ENCODE measurements around the gene GLG1. TPM values are rescaled to one million over a fixed set of nuclear protein-coding genes. Genes with fewer than 3 reads are reported as not detected.
A peak's percentile ranks its signal among the peaks of the same experiment; 100 is the strongest.

Gene GLG1
- total and polyA plus RNA-seq, 12 donors, result 31.6 to 146 (median 112) TPM

DNA sequence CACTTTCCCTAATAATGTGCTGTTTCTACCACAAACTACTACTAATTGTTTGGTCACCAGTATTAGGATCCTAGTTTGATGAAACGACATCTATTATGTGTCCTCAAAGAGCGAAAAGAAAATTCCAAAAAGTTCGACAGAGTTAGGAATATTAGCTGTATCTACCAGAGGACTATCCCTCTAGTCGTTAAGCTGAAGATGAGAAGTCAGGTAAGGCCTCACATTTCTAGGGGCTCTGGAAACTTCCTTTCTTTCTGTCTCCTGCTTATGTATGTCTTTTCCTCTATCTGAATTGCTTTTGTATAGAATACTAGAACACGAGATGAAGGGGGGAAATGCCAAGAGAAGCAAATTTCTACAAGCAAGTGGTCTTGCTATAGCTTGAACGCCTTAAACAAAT lies 1.6 kb downstream of the GLG1 start:
- intact Hi-C loops (cut with DNase I), result no loop called here
- H3K9me3 ChIP-seq (replicated peaks in 1 of 3), result no peaks in the 10 kb centered on the region
- H3K27me3 ChIP-seq, result no peaks in the 10 kb centered on the region
- WGBS, 4 donors, result 43 to 57% (median 45%) methylated on average over 6 of the region's 6 CpGs
- H3K36me3 ChIP-seq (replicated peaks in 1 of 2), result no peaks in the 10 kb centered on the region
- DNase-seq, result no peak
- H3K4me3 ChIP-seq, result peak overlapping the region in 1 of 4 donors; percentile 83
- peak overlapping the region in 3 of 5 donors; percentile 94 to 98 (median 98) for H3K27ac ChIP-seq
- peaks cover 29 to 54% of the 10 kb centered on the region in 2 donors for H3K4me1 ChIP-seq (replicated peaks in 1 of 2)
- TF ChIP-seq CTCF (IDR thresholded peaks at IDR 0.05), result no peak
- no peak for TF ChIP-seq POLR2A (IDR thresholded peaks at IDR 0.05)

DNA sequence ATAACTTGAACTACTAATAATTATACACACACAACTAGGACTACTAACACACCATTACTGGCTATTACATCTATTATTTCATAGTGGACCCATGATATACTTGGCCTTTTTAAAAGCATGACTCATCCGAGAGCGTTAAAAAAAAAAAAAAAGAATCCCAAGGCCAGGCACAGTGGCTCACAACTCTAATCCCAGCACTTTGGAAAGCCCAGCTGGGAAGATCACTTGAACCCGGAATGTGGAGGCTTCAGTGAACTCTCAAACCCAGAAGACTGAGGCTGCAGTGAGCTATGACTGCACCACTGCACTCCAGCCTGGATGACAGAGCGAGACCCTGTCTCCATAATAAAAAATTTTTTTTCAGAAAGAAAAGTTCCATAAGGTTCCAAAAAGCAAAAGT lies 3.1 kb downstream of the GLG1 start:
- Histone ChIP-seq H3K9me3 (replicated peaks in 1 of 3) (no peaks in the 10 kb centered on the region), H3K36me3 (replicated peaks in 1 of 2) (no peaks in the 10 kb centered on the region), H3K4me3 (no peak overlapping the region), H3K27ac (peak overlapping the region in 1 of 5 donors; percentile 9), H3K27me3 (no peaks in the 10 kb centered on the region), H3K4me1 (replicated peaks in 1 of 2) (peaks cover 29 to 54% of the 10 kb centered on the region in 2 donors)
- peak in 2 of 7 donors; percentile 16 to 27 for DNase-seq
- intact Hi-C loops (cut with DNase I), result no loop called here
- TF ChIP-seq CTCF (IDR thresholded peaks at IDR 0.05) (no peak), POLR2A (IDR thresholded peaks at IDR 0.05) (no peak)
- 39 to 51% (median 47%) methylated on average over 4 of the region's 4 CpGs for WGBS, 4 donors

DNA sequence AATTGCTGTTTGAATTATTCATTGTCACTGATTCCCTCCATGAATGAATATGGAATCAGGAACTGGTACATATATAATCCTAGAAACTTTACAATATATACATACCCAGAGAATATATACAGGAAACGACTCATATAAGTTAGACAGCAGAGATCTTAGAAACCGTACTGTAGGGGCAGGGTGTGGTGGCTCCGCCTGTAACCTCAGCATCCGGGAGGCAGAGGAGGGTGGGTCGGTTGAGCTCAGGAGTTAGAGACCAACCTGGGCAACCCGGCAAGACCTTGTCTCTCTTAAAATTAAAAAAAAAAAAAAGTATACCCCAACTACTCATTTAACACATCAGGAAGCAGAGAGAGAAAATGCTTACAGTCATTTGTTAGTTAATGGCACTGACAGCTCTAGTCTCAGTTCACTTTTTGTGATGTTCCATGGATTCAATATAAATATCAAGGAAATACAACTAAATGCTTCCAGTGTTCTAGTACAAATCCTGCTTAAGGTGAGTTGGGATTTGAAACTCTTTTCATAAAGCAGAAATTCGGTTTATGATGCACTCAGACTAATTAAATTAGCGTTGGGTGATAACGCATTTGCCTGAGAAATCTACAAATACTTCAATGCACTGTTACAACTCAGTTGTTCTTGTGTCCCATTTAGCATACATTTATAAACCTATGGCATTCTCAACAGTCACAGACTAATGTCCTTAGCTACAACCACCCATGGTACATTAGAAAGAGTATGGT lies 5.6 kb downstream of the GLG1 start:
- no peak overlapping the region for H3K4me3 ChIP-seq
- WGBS, 4 donors, result 64 to 75% (median 67%) methylated on average over 9 of the region's 9 CpGs
- no peaks in the 10 kb centered on the region for H3K9me3 ChIP-seq (replicated peaks in 1 of 3)
- no peak for TF ChIP-seq POLR2A (IDR thresholded peaks at IDR 0.05)
- TF ChIP-seq CTCF (IDR thresholded peaks at IDR 0.05), result no peak
- DNase-seq, result no peak
- H3K4me1 ChIP-seq (replicated peaks in 1 of 2), result peaks cover 29 to 54% of the 10 kb centered on the region in 2 donors
- no peaks in the 10 kb centered on the region for H3K27me3 ChIP-seq
- intact Hi-C loops (cut with DNase I), result no loop called here
- H3K36me3 ChIP-seq (replicated peaks in 1 of 2), result no peaks in the 10 kb centered on the region
- peak overlapping the region in 1 of 5 donors; percentile 5 for H3K27ac ChIP-seq

DNA sequence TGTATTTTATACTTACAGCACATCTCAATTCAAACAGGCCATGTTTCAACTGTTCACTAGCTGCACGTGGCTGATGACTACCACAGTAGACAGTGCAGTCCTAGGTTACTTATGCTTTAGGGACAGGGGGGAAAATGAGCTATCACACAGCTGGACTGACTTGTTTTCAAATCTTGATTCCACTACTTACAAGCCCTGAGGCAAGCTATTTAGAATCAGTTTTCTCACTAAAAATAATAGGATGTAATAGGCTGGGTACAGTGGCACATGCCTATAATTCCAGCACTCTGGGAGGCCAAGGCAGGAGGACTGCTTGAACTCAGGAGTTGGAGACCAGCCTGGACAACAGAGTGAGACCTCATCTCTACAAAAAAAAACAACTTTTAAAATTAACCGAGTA lies 10.3 kb downstream of the GLG1 start:
- intact Hi-C loops (cut with DNase I), result no loop called here
- WGBS, 4 donors, result 83 to 92% (median 87%) methylated on average over 2 of the region's 2 CpGs

More for the DNA sequence above, 10.3 kb downstream of the GLG1 start:
- H3K27ac ChIP-seq, result no peak overlapping the region
- TF ChIP-seq POLR2A (IDR thresholded peaks at IDR 0.05), result no peak
- TF ChIP-seq CTCF (IDR thresholded peaks at IDR 0.05), result no peak
- H3K9me3 ChIP-seq (replicated peaks in 1 of 3), result no peaks in the 10 kb centered on the region
- no peak overlapping the region for H3K4me3 ChIP-seq
- peaks cover 0 to 25% of the 10 kb centered on the region in 2 donors for H3K4me1 ChIP-seq (replicated peaks in 1 of 2)
- DNase-seq, result no peak
- no peaks in the 10 kb centered on the region for H3K36me3 ChIP-seq (replicated peaks in 1 of 2)
- no peaks in the 10 kb centered on the region for H3K27me3 ChIP-seq
